Ishikawa (cell line): ENCODE results near the gene LSAMP.

Experiments used
- EGR1 ChIP-seq: IDR thresholded peaks from 2 replicates; pipeline ENCODE4 v1.6.1; 2012
- EP300 ChIP-seq: IDR thresholded peaks from 2 replicates; pipeline ENCODE4 v1.6.1; 2012; ENCODE audit warnings: borderline replicate concordance
- MAX ChIP-seq: IDR thresholded peaks from 2 replicates; pipeline ENCODE4 v1.6.1; 2012
- TAF1 ChIP-seq: IDR thresholded peaks from 2 replicates; pipeline ENCODE4 v1.6.1; 2012; ENCODE audit warnings: low read depth, mild to moderate bottlenecking

- TF ChIP-seq TAF1 (no peak), EP300 (no peak), EGR1 (no peak), MAX (no peak)
Observed at GRCh38 chr3:116469546-116469945, 24.3 kb upstream of the LSAMP start.
